ENCODE measurements around the gene ALDH1L1.

Gene ALDH1L1

DNA sequence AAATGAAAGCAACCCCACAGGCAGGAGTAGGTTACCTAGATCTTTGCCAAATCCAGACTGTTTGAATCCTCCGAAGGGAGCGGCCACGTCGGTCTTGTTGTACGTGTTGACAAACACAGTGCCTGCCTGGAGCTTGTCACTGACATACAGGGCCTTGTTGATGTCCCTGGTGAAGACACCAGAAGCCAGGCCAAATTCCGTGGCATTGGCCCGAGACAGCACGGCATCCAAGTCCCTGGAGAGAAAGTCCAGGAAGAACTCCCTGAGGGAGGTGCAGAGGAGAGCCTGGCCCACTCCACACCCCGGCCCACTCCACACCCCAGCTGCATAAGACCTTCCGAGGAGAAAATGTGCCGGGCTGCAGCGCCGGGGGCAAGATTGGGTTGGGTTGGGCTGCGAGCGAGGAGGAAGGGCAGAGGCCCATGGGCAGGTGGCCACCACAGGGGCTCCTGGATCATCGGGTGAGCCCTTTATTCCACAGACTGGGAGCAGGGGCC lies 74.6 kb downstream of the ALDH1L1 start:
- no peak for DNase-seq (ENCODE audit: low read depth)
- H3K4me3 ChIP-seq (ENCODE audit: low read length) = no peak overlapping the region
- TF ChIP-seq, protein P1, sequence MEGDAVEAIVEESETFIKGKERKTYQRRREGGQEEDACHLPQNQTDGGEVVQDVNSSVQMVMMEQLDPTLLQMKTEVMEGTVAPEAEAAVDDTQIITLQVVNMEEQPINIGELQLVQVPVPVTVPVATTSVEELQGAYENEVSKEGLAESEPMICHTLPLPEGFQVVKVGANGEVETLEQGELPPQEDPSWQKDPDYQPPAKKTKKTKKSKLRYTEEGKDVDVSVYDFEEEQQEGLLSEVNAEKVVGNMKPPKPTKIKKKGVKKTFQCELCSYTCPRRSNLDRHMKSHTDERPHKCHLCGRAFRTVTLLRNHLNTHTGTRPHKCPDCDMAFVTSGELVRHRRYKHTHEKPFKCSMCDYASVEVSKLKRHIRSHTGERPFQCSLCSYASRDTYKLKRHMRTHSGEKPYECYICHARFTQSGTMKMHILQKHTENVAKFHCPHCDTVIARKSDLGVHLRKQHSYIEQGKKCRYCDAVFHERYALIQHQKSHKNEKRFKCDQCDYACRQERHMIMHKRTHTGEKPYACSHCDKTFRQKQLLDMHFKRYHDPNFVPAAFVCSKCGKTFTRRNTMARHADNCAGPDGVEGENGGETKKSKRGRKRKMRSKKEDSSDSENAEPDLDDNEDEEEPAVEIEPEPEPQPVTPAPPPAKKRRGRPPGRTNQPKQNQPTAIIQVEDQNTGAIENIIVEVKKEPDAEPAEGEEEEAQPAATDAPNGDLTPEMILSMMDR (conservative IDR thresholded peaks at IDR 0.05; ENCODE audit: low read length) = no peak

DNA sequence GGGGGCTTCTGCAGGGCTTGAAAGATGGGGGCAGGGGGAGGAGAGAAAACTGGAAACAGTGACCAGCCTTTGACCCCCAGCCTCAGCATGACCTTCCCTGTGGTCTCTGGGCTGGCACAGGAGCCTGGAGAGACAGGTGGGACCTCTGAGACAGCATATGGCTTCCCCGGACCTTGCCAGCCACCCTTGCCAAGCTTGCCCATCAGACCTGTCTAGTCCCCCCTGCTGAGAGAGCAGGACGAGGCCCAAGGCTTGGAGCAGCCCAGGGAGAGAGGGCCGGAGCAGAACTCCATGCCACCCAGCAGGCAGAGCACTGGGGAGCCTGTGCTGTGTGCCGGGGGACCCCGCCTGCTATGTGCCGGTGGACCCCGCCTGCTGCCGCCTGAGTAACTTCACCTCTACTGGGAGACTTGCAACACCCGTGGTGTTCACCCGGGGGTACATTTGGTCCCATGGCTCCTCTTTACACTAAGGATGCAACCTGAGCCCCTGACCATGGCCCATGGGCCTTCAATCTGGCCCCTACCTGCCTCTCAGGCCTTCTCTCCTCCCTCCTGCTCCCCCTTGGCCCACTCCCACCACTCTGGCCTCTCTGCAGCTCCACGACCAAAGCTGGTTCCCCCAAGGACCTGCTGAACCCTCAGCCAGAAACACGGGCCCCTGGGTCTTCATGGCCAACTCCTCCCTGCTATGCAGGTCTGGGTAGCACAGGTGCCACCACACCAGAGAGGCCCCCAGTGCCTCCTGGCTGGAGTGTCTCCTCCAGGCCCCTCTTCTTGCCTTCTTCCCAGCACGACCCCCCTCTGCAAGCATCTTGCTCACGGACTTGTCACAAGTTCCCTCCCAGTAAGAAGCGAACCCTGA lies 75.4 kb downstream of the ALDH1L1 start:
- no peak overlapping the region for H3K4me3 ChIP-seq (ENCODE audit: low read length)
- TF ChIP-seq, protein P1 (conservative IDR thresholded peaks at IDR 0.05; ENCODE audit: low read length) = no peak
- no peak for DNase-seq (ENCODE audit: low read depth)

DNA sequence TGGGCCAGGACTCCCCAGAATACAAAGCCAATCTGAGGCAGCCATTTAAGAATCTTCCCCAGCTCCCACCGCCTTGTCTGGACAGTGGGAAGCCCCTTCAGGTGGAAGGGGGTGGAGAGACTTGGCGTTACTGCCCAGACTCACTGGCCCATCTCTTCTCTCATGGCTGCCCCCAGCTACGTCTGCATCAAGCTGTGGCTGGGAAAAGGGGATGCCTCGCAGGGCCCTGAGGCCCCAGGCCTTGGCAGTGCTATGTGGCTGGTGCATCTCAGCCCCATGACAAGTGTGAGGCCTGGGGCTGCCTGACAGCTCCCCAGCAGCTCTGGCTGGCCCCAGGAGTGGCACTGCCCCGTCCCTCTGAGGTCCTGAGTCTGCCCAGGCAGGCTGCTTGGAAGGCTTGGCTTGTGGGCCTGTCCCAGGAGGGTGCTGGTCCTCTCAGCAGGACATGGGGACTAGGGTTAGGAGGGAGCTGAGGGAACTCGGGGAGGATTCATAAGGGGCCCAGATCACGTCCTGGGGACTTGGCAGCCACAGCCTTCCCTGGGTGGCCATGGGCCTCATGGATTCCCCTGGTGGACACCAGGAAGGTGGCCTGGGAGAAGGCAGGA lies 76.3 kb downstream of the ALDH1L1 start:
- TF ChIP-seq, protein P1 (conservative IDR thresholded peaks at IDR 0.05; ENCODE audit: low read length) = no peak
- DNase-seq (ENCODE audit: low read depth) = no peak
- no peak overlapping the region for H3K4me3 ChIP-seq (ENCODE audit: low read length)

DNA sequence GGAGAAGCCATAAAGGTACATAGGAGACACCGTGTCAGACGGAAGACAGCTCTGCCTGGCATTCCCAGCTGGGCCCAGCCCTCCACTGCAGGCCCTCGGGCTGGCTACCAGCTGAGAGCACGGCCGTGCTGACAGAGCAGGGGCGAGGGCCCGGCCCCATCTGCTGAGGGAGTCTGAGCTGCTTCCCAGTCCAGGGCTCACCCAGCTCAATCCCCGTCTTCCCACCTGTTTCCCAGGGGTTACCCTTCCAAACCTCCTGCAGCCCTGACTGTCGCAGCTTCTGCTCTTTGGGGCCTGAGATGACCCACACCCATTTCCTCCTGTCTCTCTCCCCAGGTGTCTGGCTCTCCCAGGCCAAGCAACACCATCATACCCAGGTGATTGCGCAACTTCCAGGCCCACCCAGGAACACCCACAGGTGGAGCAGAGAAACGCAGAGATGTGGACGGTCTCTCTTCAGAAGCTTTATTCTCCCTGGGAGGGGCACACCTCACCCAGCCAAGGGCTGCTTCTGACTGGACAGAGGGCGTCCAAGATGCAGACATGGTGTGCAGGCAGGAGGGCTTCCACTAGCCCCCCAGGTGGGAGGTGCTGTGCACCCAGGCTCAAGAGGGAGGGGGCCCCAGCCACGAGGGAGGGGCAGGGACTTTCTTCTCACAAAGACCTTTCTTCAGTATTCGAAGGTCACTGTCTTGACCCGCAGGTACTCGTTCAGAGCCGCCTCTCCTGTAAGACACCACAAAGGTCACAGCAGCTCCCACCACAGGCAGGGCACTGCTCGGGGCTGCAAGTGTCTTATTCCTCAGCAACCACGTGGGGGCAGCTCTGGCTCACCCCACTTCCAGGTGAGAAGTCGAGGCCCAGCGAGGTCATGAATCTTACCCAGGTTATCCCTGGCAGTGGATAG lies 77.0 kb downstream of the ALDH1L1 start:
- no peak for DNase-seq (ENCODE audit: low read depth)

DNA sequence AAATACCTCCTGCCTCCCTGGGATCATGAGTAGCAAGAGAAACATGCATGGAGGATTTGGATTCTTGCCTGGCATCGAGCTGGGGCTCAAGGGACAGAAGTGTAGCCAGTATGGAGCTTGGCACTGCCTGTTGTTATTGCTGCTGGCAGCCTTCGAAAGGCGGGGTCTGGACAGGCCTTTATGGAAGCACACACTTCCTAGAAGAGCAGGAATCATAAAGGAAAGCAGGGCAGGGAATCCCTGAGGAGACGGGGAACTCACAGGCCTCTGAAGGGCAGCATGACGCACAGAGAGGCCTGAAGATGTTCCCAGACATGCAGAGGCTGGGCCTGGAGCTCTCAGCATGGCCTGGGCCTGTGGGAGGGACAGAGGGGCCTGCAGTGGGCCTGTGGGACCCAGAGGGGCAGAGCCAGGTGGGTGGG lies 77.8 kb downstream of the ALDH1L1 start:
- no peak overlapping the region for H3K4me3 ChIP-seq (ENCODE audit: low read length)
- DNase-seq (ENCODE audit: low read depth) = peak; percentile 81
- TF ChIP-seq, protein P1 (conservative IDR thresholded peaks at IDR 0.05; ENCODE audit: low read length) = no peak

More for the DNA sequence above, 77.0 kb downstream of the ALDH1L1 start:
- TF ChIP-seq, protein P1 (conservative IDR thresholded peaks at IDR 0.05; ENCODE audit: low read length) = no peak
- H3K4me3 ChIP-seq (ENCODE audit: low read length) = no peak overlapping the region

DNA sequence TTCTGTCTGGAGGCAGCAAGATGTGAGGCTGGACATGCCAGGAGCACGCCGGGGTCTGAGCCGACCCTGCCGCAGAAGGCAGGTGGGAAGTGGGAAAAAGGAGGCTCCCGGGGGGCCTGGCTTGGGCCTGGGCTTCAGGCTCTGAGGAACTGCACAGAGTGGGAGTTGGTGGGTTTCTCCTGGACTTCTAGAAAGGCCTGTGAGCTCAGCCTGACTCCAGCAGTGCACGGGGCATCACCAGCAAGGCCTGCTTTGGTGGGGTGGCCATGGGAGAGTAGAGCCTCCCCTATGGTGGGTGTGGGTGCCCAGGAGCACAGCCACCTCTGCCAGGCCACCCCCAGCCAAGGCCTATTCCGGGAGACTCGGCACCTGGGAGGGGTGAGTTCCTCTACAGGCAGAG lies 78.4 kb downstream of the ALDH1L1 start:
- H3K4me3 ChIP-seq (ENCODE audit: low read length) = no peak overlapping the region
- no peak for DNase-seq (ENCODE audit: low read depth)
- TF ChIP-seq, protein P1 (conservative IDR thresholded peaks at IDR 0.05; ENCODE audit: low read length) = no peak
